Measurements from ENCODE around the gene CEP19.
A peak's percentile ranks its signal among the peaks of the same experiment; 100 is the strongest.

CEP19 gene

DNA sequence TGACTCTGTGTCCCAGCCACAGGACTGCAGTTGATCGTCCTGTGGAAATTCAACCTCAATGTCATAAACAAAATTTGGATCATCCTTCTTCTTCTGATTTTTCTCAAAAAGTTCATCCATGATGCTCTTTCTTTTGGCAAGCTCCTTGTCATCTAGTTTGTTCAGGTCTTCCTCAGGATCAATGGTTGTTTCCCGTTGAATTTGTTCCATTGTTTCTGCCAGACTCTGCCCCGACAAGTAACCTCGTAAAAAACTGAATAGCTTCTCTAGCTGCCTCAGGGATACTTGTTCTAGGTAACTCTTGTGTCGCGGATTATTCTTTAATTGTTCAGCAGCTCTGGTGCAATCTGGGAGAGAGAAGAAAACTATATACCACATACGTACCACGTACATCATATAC lies 4.5 kb downstream of the CEP19 start:
- no peak for DNase-seq

- DNase-seq, result no peak
Measured at GRCh38 chr3:196706731-196707130, 5.3 kb downstream of the CEP19 start.

DNA sequence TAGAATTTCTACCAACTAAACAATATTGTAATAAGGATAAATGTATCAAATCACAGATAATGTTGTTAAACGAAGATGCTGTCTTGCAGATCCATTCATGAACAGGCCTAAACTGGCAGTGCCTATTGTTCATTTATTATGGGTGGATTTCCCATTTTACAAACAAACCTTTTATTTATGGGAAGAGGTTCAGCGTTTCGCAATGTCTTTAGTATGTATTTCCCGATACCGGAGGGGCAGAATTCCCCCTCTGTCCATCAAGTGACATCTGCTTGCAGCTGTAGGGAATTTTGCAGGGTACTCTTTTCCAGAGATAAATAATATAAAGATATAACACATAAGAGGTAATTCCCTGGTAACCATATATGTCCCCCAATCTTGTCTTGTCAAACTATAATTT lies 5.7 kb downstream of the CEP19 start:
- no peak for DNase-seq

- DNase-seq, result no peak
Measured at GRCh38 chr3:196700801-196701200, 11.2 kb downstream of the CEP19 start.

GRCh38 chr3:196699749-196700148 lies 12.3 kb downstream of the CEP19 start:
- no peak for DNase-seq

GRCh38 chr3:196697270-196697669 lies 14.8 kb downstream of the CEP19 start:
- no peak for DNase-seq

- DNase-seq, result no peak
Measured at GRCh38 chr3:196695849-196696226, 16.2 kb downstream of the CEP19 start.

GRCh38 chr3:196694941-196695848 lies 16.9 kb downstream of the CEP19 start:
- peak; percentile 48 for DNase-seq

DNA sequence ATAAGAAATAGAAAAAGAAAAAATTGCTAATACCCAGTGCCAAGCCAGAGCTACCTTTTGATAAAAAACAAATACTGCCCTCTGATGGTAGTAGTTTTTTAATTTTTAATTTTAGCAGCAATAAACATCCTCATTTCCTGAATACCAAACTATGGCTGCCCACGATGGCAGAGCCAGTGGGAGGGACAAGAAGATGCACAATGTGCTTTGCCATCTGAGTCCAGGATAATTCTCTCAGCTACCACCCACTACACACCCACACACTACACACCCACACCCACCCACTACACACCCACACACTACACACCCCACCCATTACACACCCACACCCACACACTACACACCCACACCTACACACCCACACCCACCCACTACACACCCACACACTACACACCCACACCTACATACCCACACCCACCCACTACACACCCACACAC lies 17.8 kb downstream of the CEP19 start:
- peak; percentile 70 for DNase-seq

DNA sequence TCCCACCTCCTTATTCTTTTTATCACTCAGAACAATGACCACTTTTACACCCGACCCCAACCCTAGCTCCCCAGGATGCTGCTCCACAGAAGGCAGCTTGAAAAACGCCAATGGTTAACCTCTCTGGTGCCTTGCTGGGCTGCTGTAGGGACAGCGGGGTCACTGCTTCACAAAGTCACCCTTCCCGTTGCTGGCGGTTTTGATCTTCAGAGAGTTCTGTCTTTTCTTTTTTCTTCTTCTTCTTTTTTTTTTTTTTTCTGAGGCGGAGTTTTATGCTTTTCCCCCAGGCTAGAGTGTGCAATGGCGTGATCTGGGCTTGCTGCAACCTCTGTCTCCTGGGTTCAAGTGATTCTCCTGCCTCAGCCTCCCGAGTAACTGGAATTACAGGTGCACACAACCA lies 20.7 kb downstream of the CEP19 start:
- DNase-seq, result no peak

DNA sequence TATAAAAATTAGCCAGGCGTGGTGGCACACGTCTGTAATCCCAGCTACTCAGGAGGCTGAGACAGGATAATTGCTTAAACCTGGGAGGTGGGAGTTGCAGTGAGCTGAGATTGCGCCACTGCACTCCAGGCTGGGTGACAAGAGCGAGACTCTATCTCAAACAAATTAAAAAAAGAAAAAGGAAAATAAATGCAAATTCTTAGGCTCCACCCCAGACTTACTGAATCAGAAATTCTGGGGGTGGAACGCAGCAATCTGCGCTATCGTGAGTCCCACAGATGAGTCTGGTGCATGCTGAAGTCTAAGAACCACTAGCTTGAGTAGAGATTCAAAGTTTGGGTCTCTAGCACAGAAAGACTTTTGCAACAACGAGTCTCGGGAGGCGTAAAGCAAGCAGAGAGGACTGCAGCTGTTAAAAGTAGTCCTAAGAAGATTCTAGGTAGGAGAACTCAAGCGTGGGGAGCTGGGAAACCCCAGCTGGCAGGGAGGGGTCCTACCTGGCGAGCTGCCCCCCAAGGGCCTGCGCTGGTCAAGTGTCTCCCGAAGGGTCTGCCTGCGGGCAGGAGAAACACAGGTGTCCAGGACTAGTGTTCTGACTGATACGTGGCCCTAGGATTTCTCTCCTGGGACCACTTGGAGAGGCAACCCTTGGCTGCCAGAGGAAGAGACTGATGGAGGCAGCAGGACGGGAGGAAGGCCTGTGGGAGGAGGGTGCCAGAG lies 21.9 kb downstream of the CEP19 start:
- DNase-seq, result no peak

GRCh38 chr3:196688349-196688748 lies 23.7 kb downstream of the CEP19 start:
- peak; percentile 13 for DNase-seq

DNA sequence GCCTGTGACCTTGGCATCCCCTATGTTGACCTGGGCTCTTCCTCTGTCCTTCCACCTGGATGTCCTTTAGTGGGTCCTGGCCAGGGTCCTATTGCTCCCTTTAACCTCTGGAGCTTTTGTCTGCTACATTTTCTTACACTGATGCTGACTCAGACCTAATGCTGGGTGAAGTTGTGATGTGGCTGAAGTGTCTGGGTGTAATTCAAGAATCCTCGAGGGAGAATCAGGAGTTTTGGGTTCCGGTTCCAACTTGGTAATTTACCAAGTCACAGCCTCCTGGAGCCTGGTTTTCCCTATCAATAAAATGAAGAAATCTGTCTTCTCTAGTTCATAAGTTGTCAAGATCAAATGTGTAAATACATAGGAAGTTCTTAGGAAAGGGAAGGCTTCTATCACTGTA lies 25.6 kb downstream of the CEP19 start:
- no peak for DNase-seq

- DNase-seq, result peak; percentile 79
Measured at GRCh38 chr3:196684548-196685407, 27.3 kb downstream of the CEP19 start.

DNA sequence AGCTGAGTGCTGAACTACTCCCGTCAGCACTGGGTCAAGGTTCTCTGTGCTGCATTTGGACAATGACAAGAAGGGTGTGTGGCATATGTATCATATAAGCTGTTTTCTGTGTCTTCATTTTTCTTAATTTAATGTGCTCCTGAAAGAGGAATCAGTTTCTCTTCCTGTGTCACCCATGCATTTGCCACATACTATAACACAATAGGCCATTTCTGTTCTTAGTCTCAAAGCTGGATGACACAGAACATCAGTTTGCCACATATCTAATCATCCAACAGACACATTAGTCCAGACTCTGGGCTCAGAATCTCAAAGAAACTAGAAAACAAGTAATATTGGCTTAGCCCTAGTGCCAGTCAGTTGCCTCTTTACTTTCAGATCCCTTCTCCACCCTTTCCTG lies 34.1 kb downstream of the CEP19 start:
- DNase-seq, result no peak

GRCh38 chr3:196677353-196677752 lies 34.7 kb downstream of the CEP19 start:
- DNase-seq, result no peak

- DNase-seq, result no peak
Measured at GRCh38 chr3:196673632-196674031, 38.4 kb downstream of the CEP19 start.

GRCh38 chr3:196670339-196670738 lies 41.7 kb downstream of the CEP19 start:
- no peak for DNase-seq

GRCh38 chr3:196667056-196667825 lies 44.8 kb downstream of the CEP19 start:
- no peak for DNase-seq

DNA sequence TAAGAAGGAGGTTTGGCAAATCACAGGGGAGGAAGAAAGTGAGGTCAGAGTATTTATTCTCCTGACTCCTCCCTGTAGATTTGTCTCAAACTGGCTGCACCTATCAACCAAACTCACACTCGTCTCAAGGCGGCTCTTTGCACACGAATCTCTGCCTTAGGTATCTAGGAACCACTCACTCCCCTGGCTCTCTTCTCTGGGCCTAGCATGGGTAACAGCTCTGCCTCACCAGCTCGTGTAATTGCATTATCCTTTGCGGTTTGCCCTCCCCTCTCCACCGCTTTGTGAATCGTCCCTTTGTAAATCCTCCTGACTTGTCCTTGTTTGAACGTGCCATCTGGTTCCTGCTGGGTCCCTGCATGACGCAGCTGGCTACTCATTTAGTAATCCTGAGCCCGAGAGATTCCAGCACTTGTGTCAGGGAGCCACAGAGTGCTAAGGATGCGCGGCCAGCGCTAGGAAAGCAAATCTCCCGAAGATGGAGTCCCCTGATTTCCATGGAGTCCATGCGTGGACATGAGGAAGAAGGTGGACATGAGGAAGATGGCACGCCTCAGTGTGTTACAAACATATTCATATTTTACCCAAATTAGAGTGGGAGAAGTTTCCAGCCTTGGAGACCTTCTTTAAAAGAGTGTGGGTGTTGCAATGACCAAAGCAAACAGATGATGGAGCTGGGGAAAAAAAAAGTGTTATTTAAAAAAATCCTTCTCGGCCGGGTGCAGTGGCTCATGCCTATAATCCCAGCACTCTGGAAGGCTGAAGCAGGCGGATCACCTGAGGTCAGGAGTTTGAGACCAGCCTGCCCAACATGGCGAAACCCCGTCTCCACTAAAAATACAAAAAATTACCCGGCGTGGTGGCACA lies 45.8 kb downstream of the CEP19 start:
- DNase-seq, result no peak
